Measurements from ENCODE around the gene TRAP1.

TRAP1 gene

DNA sequence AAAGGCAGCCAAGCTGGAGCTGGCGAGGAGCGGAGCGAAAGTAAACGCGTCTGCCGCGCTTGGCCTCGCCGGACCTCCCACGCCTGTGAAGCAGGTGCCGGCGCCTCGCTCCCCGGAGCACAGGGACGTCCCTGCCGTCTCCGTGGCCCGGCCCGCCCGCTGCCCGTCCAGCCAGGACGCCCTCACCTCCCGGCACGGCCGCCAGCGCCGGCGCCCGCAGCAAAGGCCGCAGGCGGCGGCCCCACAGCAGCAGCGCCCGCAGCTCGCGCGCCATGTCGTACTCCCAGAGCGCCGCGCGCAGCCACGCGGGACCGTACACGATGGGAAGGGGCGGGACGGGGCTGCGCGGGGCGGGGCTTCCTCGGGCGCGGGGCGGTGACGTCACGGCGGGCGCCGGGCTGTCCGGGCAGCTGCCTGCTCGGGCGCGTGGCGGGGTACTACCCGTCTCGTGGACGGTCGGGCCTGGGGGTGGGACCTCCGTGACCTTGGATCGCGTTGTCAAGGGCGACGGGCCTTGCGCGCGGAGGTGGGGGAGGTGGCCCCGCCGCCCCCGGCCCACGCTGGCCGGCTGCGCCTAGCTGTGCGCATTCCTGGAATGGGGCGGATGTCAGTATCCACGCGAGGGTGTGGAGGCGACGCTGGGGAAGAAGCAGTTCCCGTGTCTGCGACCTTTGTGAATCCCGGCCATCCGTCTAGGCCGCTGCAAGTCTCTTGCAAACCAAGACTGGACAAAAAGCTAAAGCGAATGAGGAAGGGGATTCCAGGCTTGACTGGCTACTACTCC is at the start of gene TRAP1:
Gene TRAP1, minus strand, starts transcription at position 290 of the 784 bp plus-strand sequence. Its CDS starts 16 bp downstream, at position 274.
- peak; percentile 70 for DNase-seq (ENCODE audit: low read depth)

DNA sequence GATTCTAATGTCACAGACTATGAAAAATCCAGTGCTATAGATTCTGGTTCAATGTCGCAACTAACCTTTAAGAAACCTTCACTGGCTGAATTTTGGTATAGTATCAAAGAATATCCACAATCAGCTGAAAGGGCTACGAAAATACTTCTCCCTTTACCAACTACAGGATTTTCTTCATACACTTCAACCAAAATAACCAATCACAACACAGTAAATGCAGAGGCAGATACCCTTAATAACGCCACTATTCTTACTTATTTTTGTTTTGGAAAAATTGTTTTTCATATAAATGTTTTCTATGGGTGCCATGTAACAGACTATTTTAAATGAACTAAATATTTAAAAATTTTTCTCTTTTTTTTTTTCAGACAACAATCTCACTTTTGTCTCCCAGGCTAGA is 48.9 kb upstream of the TRAP1 start:
- DNase-seq (ENCODE audit: low read depth): no peak

DNA sequence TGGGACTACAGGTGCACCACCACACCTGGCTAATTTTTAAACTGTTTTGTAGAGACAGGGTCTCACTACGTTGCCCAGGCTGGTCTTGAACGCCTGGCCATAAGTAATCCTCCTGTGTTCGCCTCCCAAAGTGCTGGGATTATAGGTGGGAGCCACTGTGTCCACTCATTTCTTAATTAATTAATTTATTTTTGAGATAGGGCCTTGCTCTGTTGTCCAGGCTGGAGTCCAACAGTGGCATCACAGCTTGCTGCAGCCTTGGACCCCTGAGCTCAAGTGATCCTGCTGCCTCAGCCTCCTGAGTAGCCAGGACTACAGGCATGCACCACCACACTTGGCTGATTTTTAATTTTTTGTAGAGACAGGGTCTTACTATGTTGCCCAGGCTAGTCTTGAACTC is 47.1 kb upstream of the TRAP1 start:
- no peak for DNase-seq (ENCODE audit: low read depth)

DNA sequence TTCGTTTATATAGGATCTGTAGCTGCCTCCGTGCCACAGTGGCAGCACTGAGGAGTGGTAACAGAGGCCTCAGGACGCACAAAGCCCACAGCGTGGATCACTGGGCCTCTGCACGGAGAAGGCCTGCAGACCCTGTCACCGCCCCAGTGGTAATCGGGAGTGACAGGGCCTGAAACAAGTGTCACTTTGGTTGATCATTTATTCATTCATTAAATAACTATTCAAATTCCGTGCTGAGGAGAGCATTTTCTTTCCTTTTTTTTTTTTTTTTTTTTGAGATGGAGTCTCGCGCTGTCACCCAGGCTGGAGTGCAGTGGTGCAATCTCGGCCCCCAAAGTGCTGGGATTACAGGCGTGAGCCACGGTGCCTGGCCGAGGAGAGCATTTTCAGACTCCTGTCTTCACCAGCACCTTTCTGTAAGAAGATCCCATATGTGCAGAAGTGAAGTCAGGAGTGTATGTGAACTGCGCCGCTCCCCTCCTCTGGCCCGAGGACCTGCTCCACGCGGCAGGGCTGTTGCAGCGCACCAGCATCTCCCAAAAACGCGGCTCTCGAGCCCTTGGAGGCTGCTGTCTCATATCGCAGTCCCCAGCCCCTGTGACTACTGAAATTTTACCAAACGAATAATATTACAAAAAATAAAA is 44.9 kb upstream of the TRAP1 start:
- no peak for DNase-seq (ENCODE audit: low read depth)

DNA sequence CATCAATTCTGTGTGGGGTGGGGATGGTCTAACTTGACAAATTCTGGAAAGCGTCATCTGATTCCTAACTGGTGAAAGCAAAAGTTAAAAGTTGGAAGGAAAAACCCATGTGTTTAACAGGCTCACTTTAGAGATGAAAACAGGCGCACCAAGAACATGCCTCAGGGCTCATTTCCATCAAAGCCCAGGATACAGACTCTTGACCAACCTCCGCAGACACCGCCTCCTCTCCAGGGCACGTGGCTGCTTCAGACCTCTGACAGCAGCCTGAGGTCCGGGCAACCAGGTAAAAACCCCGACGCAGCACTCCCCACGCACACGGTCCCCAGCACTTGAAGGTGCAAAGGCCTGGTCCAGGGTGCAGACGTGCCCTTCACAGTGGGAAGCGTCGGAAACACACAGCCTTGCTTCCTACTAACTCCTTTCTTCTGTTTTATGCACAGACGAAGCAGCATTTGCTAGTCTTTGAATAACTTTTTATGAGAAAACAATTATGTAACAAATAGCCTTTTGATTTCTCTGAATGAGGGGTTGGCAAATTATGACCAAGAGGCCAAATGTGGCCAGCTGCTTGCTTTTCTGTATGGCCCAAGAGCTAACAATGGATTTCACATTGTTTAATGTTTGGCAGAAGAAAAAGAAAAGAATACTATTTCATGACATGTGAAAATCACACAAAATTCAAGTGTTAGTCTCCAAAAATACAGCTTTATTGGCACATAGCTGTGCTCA is 44.2 kb upstream of the TRAP1 start:
- no peak for DNase-seq (ENCODE audit: low read depth)

DNA sequence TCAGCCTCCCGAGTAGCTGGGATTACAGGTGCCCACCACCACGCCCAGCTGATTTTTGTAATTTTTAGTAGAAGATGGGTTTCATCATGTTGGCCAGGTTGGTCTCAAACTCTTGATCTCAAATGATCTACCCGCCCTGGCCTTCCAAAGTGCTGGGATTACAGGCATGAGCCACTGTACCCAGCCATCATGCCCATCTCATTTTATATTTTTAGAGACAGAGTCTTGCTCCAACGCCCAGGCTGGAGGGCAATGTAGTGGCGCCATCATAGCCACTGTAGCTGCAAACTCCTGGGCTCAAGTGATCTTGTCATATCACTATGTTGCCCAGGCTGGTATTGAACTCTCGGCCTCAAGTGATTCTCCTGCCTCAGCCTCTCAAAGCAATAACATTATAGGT is 43.2 kb upstream of the TRAP1 start:
- no peak for DNase-seq (ENCODE audit: low read depth)

DNA sequence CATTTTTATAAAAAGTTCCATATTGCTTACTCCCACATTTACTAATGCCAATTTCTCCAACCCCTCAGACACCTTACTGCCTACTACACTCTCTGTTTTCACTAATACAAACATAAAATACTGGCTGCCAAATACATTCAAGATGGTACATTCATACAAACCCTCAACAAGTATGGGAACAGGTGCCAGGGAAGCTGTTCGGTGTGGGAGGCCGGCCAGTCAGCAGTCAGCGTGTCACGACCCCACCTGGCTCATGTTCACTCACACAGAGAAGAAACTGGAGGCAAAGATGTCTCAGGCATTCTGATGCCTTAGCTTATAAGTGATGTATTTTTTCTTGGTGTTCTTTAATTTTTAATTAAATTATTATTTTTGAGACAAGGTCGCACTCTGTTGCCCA is 42.4 kb upstream of the TRAP1 start:
- DNase-seq (ENCODE audit: low read depth): no peak

DNA sequence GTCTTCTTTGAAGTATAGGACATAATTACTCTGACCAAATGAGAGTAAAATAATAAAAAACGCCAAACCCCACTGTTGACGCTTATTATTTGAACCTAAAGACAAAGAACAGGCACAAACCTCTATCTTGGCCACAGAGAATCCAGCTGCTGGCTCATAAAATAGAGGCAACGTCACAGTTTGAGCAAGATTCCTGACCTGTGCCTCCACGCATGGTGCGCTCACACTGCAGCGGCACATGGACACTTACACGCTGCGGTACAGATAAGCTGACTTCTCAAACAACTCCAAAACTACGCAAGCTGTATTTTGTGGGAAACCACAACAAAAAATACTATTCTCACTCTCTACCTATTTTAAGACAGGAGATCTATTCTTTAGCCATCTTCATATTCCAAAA is 38.8 kb upstream of the TRAP1 start:
- DNase-seq (ENCODE audit: low read depth): no peak

DNA sequence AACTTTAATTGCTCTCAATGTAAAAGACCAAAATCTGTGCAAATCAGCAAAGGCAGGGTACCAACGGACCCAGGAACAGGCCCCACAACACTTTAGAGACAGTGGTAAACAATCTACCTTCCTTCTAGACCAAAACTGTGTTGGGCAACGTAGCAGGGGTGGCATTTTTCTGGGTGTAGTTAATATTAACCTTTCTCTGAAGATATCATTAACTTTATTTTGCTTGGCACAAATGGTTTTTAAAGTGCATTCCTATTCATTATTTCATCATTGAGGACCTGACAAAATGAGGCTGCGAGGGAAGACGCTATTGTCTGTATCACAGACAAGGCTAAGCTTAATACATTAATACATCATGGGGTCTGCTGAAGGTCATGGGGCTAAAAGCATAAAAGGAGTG is 37.9 kb upstream of the TRAP1 start:
- no peak for DNase-seq (ENCODE audit: low read depth)

DNA sequence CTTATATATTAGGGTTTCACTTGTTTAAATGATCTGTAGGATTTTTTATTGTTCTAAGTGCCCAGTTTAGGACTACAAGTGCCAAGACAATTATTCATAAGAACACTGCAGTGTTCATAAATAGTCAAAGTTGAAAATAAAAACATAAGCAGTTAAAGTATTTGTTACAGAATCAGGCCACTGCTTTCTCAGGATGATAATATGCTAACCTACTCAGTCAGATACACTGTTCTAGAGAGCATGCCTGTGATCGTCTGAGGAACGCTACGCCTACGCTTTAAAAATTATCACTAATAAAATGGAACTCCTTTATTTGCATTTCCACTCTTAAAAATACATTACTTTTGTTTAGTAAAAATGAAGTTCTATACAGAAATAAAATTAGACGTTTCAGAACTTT is 37.4 kb upstream of the TRAP1 start:
- DNase-seq (ENCODE audit: low read depth): no peak

DNA sequence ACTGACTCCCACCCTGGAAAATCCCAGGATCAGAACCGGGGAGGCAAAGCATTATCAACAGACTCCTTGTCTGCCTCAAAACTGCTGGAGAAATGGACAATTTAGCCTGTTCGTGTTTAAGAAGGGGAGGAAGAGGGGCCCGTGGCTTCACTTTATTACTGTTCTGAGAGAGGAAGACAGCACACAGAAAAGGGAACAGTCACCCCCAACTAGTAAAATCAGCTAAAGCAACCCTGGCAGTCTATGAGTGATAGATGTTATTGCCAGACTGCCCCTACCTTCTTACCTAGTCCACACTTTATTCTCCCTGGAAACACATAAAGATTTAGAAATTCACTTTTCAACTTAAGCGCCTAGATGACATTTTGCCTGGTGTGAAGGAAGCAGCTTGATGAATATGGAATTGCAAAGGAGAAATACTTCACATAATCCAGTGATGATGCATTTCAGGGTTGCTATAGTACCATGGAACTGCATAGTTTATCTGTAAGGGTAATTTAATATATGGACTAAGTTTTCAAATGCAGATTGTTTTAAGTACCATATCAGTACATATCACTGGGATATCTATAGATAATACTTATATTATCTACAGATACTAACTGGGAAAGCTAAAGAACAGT is 36.9 kb upstream of the TRAP1 start:
- peak; percentile 77 for DNase-seq (ENCODE audit: low read depth)

DNA sequence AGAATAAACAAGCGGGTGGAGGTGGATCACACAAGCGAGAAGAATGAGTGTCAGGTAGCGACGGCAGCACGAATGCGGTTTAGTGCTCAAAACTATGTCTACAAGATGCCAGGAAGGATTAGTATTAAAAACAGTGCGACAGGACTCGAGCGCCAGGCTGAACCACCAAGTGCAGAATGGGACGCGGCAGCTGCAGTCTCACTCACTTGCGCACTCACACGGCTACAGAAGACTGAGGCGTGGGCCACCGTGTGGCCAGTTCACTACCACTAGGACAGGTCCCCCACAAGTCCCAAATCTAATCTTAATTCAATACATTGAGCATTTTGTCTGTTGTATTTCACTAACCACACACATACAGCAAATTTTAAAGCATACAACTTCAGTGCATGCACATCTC is 35.7 kb upstream of the TRAP1 start:
- DNase-seq (ENCODE audit: low read depth): no peak

DNA sequence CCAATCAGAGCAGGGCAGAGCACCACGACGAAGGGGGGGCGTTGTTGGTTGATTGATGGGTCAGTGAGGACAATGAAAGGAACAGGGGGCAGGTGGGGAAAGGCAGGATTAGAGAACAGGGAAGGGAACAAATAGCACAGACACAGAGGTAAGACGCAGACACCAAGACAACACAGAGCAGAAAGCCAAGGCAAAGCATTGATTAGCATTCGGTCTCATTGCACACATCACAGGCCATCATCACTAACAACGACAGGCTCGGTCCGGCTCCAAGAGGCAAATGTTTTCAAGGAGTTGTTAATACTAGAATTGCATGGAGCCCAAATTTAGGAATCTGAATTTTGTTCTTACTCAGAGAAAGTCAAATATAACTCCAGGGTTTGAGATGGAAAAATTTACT is 34.6 kb upstream of the TRAP1 start:
- no peak for DNase-seq (ENCODE audit: low read depth)

DNA sequence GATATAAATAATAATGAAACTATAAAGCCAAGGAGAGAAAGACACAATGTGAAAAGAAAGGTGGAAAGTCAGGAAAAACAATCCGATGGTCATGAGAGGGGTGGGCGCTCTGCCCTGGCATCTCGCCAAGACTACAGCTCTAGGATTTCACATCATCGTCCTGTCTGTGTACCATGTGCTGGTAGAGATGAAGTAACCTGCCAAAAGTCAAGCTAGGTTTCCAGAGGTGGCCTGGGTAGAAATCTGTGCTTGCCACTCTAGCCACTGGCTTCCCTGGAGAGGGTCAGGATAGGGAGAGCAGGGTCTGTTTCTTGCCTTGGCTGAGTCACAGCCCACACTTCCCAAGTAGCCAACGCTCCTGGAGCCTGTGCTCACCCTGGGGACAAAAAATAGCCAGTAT is 31.0 kb upstream of the TRAP1 start:
- DNase-seq (ENCODE audit: low read depth): no peak

DNA sequence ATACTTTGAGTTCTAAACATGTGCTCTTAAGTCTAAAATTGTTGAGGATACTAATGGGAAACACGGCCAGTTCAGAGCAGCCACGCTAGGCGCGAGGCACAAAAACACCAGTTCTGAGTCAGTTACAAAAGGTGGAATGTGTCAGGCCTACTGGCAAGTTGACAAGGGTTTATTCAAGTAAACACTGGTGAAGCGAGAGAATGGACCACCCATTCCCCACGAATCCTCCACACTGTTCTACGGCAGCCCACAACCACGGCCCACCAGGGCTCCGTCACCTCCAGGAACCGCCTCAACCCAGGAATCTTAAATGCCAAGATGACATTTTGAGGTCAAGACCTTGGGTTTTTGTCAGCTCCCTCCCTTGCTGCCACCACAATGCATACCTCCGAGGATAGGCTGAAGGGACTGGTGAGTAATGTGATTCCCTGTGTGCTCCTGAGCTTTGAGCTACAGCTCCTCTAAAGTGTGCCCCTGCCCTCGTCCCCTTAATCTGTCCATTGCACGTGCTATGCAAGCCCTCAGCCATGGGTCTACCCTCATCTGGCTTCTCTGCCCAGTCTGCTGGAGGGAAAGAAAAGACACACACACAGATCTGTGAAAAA is 28.5 kb upstream of the TRAP1 start:
- DNase-seq (ENCODE audit: low read depth): peak; percentile 26

DNA sequence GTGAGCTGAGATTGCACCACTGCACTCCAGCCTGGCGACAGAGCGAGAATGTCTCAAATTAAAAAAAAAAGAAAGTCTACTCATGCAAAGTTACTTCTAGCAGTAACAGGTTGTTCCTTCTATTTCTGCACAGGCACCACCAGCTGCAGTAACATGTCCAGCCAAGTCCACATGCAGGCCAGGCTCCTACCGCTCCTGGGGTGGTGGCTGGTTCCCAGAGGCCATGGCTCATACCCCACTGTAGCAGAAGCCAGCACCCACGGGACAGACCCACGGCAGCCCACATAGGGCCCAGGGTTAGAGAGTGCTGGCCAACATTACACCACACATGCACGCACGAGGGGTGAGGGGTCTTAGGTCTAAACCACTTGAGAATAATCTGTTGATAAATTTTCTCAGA is 26.7 kb upstream of the TRAP1 start:
- no peak for DNase-seq (ENCODE audit: low read depth)

DNA sequence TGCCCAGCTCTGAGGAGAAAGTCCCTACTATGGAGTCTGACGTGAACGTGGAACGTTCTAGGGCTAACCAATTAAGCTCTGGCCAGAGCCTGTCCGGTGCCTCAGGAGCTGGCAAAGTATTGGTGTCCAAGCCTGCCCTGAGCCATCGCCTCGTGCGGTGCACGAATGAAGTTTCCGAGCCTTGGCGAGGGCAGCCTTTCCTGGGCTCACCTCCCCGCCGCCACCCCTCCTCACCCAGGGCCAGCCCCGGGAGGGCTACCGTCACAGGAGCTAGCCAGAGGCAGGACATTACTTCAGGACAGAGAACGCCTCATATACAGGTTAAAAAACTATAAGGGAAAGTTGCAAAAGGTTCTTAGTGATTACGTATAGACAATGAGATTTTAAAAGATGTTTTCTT is 23.6 kb upstream of the TRAP1 start:
- no peak for DNase-seq (ENCODE audit: low read depth)

DNA sequence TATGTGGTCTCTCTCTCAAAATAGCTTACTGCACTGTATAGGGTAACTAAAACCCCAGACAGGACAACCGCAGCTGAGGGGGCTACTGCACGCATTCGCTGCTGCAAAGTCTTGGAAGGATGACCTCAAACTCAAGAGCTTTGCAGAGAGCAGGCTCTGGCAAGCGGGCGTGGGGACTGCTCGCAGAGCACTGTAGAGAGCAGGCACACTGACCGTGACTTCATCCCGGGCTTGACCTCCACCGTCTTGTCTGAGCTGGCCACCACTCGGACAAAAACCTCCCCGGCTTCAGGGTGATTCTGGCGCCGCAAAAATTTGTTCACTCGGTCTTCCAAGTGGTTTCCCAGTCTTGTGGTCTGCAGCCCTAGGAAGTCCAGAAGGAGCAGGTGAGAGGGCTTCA is 22.9 kb upstream of the TRAP1 start:
- no peak for DNase-seq (ENCODE audit: low read depth)

DNA sequence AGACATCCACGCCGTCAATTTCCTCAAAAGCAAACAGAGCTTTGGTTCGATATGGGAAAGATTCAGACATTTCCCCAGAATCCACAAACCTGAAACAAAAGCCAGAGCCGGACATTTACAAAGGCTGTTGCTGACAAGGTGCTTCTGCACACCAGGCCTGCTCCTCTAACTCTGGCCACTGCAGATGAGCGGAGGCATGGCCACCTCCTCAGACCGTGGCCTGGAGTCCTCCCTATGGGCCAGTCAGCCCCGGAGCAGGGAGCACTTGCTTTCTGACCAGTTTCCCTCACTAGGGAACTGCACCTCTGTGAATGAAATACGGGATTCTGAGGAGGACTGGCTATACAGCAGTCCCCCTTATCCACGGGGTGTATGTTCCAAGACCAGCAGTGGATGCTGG is 22.3 kb upstream of the TRAP1 start:
- no peak for DNase-seq (ENCODE audit: low read depth)

DNA sequence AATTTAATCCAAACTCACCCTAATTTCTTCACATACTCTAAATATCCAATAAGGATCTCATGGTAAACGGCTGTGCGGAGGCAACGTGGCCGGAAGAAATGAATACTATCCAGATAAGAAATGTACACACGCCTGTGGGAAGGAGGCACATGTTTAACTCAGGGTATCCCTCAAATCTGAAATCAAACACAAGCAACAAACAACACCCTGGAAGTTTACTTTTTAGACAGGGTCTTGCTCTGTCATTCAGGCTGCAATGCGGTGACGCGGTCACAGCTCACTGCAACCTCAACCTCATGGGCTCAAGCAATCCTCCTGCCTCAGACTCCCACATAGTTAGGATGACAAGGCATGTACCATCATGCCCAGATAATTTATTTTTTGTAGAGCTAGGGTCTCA is 21.2 kb upstream of the TRAP1 start:
- no peak for DNase-seq (ENCODE audit: low read depth)

DNA sequence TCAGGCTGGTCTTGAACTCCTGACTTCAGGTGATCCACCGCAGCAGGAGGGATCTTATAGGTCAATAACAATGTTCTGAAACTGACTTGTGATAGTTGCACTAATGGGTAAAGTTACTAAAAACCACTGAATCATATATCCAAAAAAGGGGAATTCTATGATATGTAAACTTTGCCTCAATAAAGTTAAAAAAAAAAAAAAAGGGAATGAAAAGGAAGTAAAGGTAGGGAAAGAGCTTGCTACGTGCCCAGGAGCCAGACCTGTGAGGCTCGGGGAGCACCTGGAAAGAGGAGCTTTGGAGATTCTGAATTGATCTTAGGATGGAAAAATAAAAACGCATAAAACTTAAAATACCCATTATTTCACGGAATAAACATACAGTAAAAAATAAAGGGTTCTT is 20.8 kb upstream of the TRAP1 start:
- no peak for DNase-seq (ENCODE audit: low read depth)

DNA sequence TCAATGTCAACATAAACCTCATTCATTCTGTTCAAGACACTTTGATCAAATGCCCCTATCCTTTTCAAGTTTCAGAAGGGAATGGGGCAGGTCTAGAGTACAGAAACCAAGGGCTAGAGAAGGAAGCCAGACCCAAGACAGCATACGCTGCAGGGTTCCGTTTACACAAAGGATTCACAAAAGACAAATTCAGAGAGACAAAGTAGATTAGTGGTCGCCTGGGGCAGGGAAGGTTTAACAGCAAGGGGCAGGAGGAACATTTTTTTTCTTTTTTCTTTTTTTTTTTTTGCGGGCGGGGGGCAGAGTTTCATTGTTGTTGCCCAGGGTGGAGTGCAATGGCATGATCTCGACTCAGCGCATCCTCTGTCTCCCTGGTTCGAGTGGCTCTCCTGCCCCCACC is 19.9 kb upstream of the TRAP1 start:
- no peak for DNase-seq (ENCODE audit: low read depth)

Measured in amniotic epithelial cell (primary cell).